Measurements from ENCODE around the gene NUMBL.

GRCh38 chr19:40695881-40696280 lies 5.4 kb upstream of the NUMBL start:
- no peak for TF ChIP-seq HMGXB4 (CRISPR knock-in tag; IDR thresholded peaks at IDR 0.05; ENCODE audit: borderline replicate concordance in 1 of 2, low read depth in 1 of 2)
- TF ChIP-seq EZH2 (conservative IDR thresholded peaks at IDR 0.05; ENCODE audit: low read depth, low read length): no peak
- TF ChIP-seq EP300 (IDR thresholded peaks at IDR 0.05; ENCODE audit: low read depth in 2 of 2, low read length in 2 of 2): no peak
- TF ChIP-seq EP300 (CRISPR knock-in tag; IDR thresholded peaks at IDR 0.05; ENCODE audit: borderline replicate concordance): no peak
- no peak for TF ChIP-seq IKZF5 (CRISPR knock-in tag; IDR thresholded peaks at IDR 0.05)
- no peak for TF ChIP-seq POLR2AphosphoS2 (IDR thresholded peaks at IDR 0.05; ENCODE audit: low read depth, low read length)
- TF ChIP-seq HDAC6 (IDR thresholded peaks at IDR 0.05; ENCODE audit: low read depth, low read length): no peak
- no peak for TF ChIP-seq ZNF703 (CRISPR knock-in tag; IDR thresholded peaks at IDR 0.05; ENCODE audit: borderline replicate concordance)
- TF ChIP-seq ZNF143 (CRISPR knock-in tag; IDR thresholded peaks at IDR 0.05): no peak
- TF ChIP-seq SMC3 (IDR thresholded peaks at IDR 0.05; ENCODE audit: low read length): no peak
- no peak for TF ChIP-seq SRF (IDR thresholded peaks at IDR 0.05; ENCODE audit: low read depth, low read length)
- TF ChIP-seq ARNT (IDR thresholded peaks at IDR 0.05): no peak
- no peak for TF ChIP-seq AFF4 (CRISPR knock-in tag; IDR thresholded peaks at IDR 0.05)

Measured in HepG2 (cell line).